HL-60 (cell line): ENCODE measurements around the gene GAGE10.
"Not testable (repeated sequence)": the region's sequence is repeated elsewhere in the genome, so short reads cannot be mapped to it uniquely, and the experiment has no call there.

Experiments
- DNase-seq, 2 experiments: peaks; one replicate each; pipeline ENCODE4 v3.0.0-alpha.2; 2010 to 2020; ENCODE audit warnings: low read depth in 1 of 2, low spot score in 1 of 2
- H3K27ac ChIP-seq: fragments of 250-450 bp; sonication (Bioruptor Pico); replicated peaks from 2 replicates; pipeline ENCODE4 v1.5.1; 2020; ENCODE audit warnings: mild to moderate bottlenecking, moderate library complexity
- H3K27me3 ChIP-seq: fragments of 250-450 bp; sonication (Bioruptor Pico); 2 replicates; pipeline ENCODE4 v1.5.1; 2021; ENCODE audit warnings: mild to moderate bottlenecking, moderate library complexity; ENCODE audit not compliant: insufficient read depth, poor library complexity, severe bottlenecking
- H3K4me3 ChIP-seq: replicated peaks from 2 replicates; pipeline ENCODE4 v1.5.1; 2011; ENCODE audit warnings: mild to moderate bottlenecking, control low read depth, low read length; ENCODE audit not compliant: insufficient read depth
- GABPA ChIP-seq: IDR thresholded peaks from 2 replicates; pipeline ENCODE4 v1.6.1; 2012; ENCODE audit warnings: low read depth
- POLR2AphosphoS5 ChIP-seq: IDR thresholded peaks from 2 replicates; pipeline ENCODE4 v1.6.1; 2012; ENCODE audit warnings: low read depth
- SPI1 ChIP-seq: IDR thresholded peaks from 2 replicates; pipeline ENCODE4 v1.6.1; 2012; ENCODE audit warnings: low read depth, mild to moderate bottlenecking, borderline replicate concordance
- TF ChIP-seq, protein P1 (sequence below): IDR thresholded peaks from 2 replicates; pipeline ENCODE4 v1.6.1; 2012; ENCODE audit warnings: low read depth; ENCODE audit not compliant: insufficient replicate concordance
- TF ChIP-seq, protein P2 (sequence below): IDR thresholded peaks from one replicate; pipeline ENCODE4 v1.5.1; 2011; ENCODE audit warnings: low read length, control low read depth, inconsistent platforms; ENCODE audit not compliant: insufficient read depth

The GAGE10 gene

DNA sequence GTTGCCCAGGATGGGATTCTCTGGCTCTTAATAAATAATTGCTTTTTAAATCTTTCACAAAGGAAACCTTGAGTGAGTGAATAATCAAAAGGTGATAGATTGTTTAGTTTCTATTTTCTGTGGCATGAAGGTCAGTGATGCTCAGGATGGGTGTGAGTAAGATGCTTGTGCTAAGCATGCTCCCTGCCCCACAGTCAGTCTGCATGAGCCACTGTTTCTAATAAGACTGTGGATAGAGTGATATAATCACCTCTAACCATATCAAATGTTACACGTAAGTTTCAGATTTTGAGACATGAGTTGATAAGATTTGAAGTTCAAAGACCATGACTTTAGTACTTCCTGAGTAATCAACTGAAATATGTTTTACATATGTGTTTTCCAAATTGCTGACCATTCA is 2.7 kb upstream of the GAGE10 start:
- no peaks in the 10 kb centered on the region for H3K27me3 ChIP-seq
- no peak for DNase-seq
- no peak overlapping the region for H3K27ac ChIP-seq
- no peak overlapping the region for H3K4me3 ChIP-seq
- TF ChIP-seq GABPA (no peak), POLR2AphosphoS5 (no peak), SPI1 (no peak)
- TF ChIP-seq, protein P1, sequence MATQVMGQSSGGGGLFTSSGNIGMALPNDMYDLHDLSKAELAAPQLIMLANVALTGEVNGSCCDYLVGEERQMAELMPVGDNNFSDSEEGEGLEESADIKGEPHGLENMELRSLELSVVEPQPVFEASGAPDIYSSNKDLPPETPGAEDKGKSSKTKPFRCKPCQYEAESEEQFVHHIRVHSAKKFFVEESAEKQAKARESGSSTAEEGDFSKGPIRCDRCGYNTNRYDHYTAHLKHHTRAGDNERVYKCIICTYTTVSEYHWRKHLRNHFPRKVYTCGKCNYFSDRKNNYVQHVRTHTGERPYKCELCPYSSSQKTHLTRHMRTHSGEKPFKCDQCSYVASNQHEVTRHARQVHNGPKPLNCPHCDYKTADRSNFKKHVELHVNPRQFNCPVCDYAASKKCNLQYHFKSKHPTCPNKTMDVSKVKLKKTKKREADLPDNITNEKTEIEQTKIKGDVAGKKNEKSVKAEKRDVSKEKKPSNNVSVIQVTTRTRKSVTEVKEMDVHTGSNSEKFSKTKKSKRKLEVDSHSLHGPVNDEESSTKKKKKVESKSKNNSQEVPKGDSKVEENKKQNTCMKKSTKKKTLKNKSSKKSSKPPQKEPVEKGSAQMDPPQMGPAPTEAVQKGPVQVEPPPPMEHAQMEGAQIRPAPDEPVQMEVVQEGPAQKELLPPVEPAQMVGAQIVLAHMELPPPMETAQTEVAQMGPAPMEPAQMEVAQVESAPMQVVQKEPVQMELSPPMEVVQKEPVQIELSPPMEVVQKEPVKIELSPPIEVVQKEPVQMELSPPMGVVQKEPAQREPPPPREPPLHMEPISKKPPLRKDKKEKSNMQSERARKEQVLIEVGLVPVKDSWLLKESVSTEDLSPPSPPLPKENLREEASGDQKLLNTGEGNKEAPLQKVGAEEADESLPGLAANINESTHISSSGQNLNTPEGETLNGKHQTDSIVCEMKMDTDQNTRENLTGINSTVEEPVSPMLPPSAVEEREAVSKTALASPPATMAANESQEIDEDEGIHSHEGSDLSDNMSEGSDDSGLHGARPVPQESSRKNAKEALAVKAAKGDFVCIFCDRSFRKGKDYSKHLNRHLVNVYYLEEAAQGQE, result no peak
- TF ChIP-seq, protein P2, sequence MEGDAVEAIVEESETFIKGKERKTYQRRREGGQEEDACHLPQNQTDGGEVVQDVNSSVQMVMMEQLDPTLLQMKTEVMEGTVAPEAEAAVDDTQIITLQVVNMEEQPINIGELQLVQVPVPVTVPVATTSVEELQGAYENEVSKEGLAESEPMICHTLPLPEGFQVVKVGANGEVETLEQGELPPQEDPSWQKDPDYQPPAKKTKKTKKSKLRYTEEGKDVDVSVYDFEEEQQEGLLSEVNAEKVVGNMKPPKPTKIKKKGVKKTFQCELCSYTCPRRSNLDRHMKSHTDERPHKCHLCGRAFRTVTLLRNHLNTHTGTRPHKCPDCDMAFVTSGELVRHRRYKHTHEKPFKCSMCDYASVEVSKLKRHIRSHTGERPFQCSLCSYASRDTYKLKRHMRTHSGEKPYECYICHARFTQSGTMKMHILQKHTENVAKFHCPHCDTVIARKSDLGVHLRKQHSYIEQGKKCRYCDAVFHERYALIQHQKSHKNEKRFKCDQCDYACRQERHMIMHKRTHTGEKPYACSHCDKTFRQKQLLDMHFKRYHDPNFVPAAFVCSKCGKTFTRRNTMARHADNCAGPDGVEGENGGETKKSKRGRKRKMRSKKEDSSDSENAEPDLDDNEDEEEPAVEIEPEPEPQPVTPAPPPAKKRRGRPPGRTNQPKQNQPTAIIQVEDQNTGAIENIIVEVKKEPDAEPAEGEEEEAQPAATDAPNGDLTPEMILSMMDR, result no peak

DNA sequence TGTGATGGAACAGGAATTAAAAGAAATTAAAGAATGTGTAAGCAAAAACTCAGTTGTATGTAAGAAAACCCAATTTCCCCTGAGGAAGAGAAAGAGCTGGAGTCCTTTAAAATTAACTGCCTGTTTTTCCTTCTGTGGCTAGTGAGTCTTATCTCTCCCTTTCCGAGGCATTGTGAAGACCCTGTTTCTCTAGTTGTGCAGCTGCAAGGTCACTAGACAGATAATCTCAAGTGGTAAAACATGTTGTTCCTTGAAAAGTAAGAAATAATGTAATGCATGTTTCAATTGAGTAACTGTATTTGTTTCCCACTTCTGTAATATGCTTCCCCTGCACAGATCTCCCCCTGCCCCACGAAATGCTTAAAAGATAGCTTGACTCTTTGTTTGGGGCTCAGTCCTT is 4.3 kb downstream of the GAGE10 start:
- H3K27ac ChIP-seq, H3K4me3 ChIP-seq, DNase-seq, H3K27me3 ChIP-seq: not testable (repeated sequence)

DNA sequence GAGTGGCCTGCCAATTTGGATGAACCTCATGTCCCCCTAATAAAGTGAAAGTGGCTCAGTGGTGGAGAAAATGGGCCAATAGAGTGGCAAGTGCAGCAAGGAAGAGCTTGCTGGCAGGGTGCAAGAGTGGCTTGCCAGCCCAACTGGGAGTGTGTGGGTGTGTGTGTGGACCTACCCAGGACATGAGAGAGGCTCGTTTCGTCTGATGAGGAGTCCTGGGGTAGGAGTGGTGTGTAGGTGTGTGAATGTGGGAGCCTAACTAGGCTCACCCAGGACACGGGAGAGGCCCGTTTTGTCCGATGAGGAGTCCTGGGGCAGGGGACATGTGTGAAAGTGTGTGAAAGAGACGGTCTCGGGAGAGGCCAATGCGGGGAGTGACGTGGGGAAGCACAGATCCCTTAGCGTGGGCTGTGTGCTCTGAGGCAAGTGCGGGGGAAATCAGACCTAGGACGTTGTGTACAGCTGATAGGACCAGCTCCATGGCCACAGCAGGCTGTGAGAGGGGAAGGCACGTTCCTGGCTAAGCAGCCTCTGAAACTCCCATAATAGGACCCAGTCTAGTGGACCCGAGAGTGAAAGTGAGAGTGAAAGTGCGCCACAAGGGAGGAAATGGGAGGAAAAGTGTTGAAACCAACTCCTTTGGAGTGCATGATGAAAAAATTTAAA is 5.3 kb downstream of the GAGE10 start:
- no peak overlapping the region for H3K4me3 ChIP-seq
- H3K27ac ChIP-seq, result no peak overlapping the region
- no peaks in the 10 kb centered on the region for H3K27me3 ChIP-seq
- TF ChIP-seq GABPA (no peak), POLR2AphosphoS5 (no peak), SPI1 (no peak)
- TF ChIP-seq, protein P1, result no peak
- TF ChIP-seq, protein P2, result no peak
- peak in 1 of 2 experiments; percentile 3 for DNase-seq

DNA sequence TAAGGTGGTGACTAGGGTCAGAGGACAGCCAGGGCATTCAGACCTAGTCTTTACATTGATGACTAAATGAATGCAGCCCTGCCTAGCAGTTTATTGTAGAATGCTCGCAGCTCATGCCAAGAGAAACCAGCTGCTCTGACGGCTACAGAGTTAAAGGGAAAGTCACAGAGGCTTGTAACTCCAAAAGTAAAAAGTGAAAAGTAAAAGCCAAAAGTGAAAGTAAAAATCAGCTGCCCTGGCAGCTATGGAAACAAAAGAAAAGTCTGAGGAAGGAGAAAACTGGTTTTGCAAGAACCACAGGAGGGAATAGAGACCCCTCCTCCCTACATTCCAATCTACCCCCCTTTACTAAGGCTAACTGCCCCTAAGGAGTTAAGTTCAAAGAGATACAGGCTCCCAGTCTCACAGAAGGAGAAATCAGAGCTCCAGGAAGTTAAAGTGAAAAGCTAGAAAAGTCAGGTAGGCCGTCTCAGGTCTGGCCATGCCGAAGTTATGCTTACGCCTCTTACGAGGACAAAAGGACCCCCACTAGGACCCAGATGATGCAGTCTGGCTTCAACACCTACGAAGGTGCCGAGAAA is 6.0 kb downstream of the GAGE10 start:
- DNase-seq, result no peak
- H3K27me3 ChIP-seq, result no peaks in the 10 kb centered on the region
- no peak overlapping the region for H3K27ac ChIP-seq
- no peak overlapping the region for H3K4me3 ChIP-seq
- no peak for TF ChIP-seq SPI1
- TF ChIP-seq, protein P2, result no peak
- TF ChIP-seq POLR2AphosphoS5, result no peak
- no peak for TF ChIP-seq GABPA
